SK-N-SH (cell line): ENCODE results near the gene CD3E. TPM values are rescaled to one million over a fixed set of nuclear protein-coding genes. Genes with fewer than 3 reads are reported as not detected.

Source experiments
- CTCF ChIA-PET: fragments of 300-600, 350-600 bp; formaldehyde crosslinking; extraction: SDS; loops from one replicate; lab custom pipeline; 2021; lab: Yijun Ruan, JAX
- POLR2A ChIA-PET: fragments of 350-600 bp; sonication (Branson Sonifier 250); formaldehyde crosslinking; extraction: SDS; loops from one replicate; lab custom pipeline; 2020; ENCODE audit warnings: antibody characterized with exemption, inconsistent platforms; lab: Yijun Ruan, JAX
- DNase-seq: peaks from one replicate; pipeline ENCODE4 v3.0.0; 2012
- H2AFZ ChIP-seq: fragments of 200-600 bp; sonication (generic); 2 replicates; pipeline ENCODE4 v1.8.1; 2016; ENCODE audit warnings: antibody characterized with exemption, mild to moderate bottlenecking, low read depth
- H3F3A ChIP-seq: fragments of 200-600 bp; sonication (generic); replicated peaks from 2 replicates; pipeline ENCODE3; 2016; ENCODE audit warnings: antibody characterized with exemption, mild to moderate bottlenecking; ENCODE audit not compliant: insufficient read depth
- H3K27ac ChIP-seq, 2 experiments: fragments of 200-500 bp in 1 of 2; fragments of 200-600 bp in 1 of 2; sonication (Bioruptor generic) in 1 of 2; sonication (generic), shearing (Covaris generic) in 1 of 2; 2 replicates each; pipeline versions ENCODE4 v1.5.1 to v1.6.1; 2014 to 2016; ENCODE audit warnings: low read depth in 2 of 2, inconsistent platforms in 1 of 2, low read length in 1 of 2, mild to moderate bottlenecking in 1 of 2, mixed read lengths in 1 of 2
- H3K27me3 ChIP-seq: fragments of 200-600 bp; sonication (generic), shearing (Covaris generic); 2 replicates; pipeline ENCODE4 v1.6.1; 2016; ENCODE audit warnings: mixed run types; ENCODE audit not compliant: insufficient read depth
- H3K36me3 ChIP-seq, 2 experiments: fragments of 200-500 bp in 1 of 2; fragments of 200-600 bp in 1 of 2; sonication (Bioruptor generic) in 1 of 2; sonication (generic) in 1 of 2; replicated peaks in 1 of 2; 2 replicates each; pipeline versions ENCODE3 to v1.5.1; 2014 to 2016; ENCODE audit warnings: low read length in 1 of 2, mild to moderate bottlenecking in 1 of 2; ENCODE audit not compliant: insufficient read depth in 2 of 2, control insufficient read depth in 1 of 2
- H3K4me1 ChIP-seq, 2 experiments: fragments of 200-500 bp in 1 of 2; fragments of 200-600 bp in 1 of 2; sonication (Bioruptor generic) in 1 of 2; sonication (generic), shearing (Covaris generic) in 1 of 2; 2 replicates each; pipeline versions ENCODE4 v1.5.1 to v1.6.1; 2014 to 2016; ENCODE audit warnings: low read depth in 1 of 2, low read length in 1 of 2, mixed run types in 1 of 2; ENCODE audit not compliant: insufficient read depth in 2 of 2, control insufficient read depth in 1 of 2
- H3K4me2 ChIP-seq: fragments of 200-600 bp; sonication (generic), shearing (Covaris generic); 2 replicates; pipeline ENCODE4 v1.6.1; 2017; ENCODE audit warnings: mixed run types
- H3K4me3 ChIP-seq, 2 experiments: fragments of 200-500 bp in 1 of 2; fragments of 200-600 bp in 1 of 2; sonication (Bioruptor generic) in 1 of 2; sonication (generic), shearing (Covaris generic) in 1 of 2; 2 replicates each; pipeline versions ENCODE4 v1.5.1 to v1.8.1; 2014 to 2016; ENCODE audit warnings: low read depth in 2 of 2, inconsistent platforms in 1 of 2, low read length in 1 of 2, mild to moderate bottlenecking in 1 of 2, mixed read lengths in 1 of 2, moderate library complexity in 1 of 2
- H3K79me2 ChIP-seq: fragments of 200-600 bp; sonication (generic); 2 replicates; pipeline ENCODE4 v1.8.1; 2017; ENCODE audit warnings: mild to moderate bottlenecking; ENCODE audit not compliant: insufficient read depth
- H3K9ac ChIP-seq: fragments of 200-600 bp; sonication (generic); 2 replicates; pipeline ENCODE4 v1.6.1; 2017; ENCODE audit warnings: mixed run types
- H3K9me2 ChIP-seq: fragments of 200-600 bp; sonication (generic); 2 replicates; pipeline ENCODE4 v1.6.1; 2017; ENCODE audit warnings: mixed run types
- H3K9me3 ChIP-seq: fragments of 200-600 bp; sonication (generic); 2 replicates; pipeline ENCODE4 v1.6.1; 2017; ENCODE audit warnings: mixed run types, mild to moderate bottlenecking, moderate library complexity
- H4K20me1 ChIP-seq: fragments of 200-600 bp; sonication (generic); 2 replicates; pipeline ENCODE4 v1.6.1; 2017; ENCODE audit warnings: mild to moderate bottlenecking, mixed run types; ENCODE audit not compliant: insufficient read depth
- CHD2 ChIP-seq: fragments of 150-350 bp; IDR thresholded peaks from 2 replicates; pipeline ENCODE4 v1.6.1; 2018; ENCODE audit warnings: low read length; ENCODE audit not compliant: partially characterized antibody
- ELF1 ChIP-seq: IDR thresholded peaks from 2 replicates; pipeline ENCODE4 v1.4.0; 2012
- EZH2phosphoT487 ChIP-seq: fragments of 200-600 bp; sonication (generic); IDR thresholded peaks from 2 replicates; pipeline ENCODE4 v1.6.1; 2017; ENCODE audit warnings: low read depth, mixed run types, mild to moderate bottlenecking, antibody characterized with exemption, moderate library complexity, borderline replicate concordance
- FOXM1 ChIP-seq: IDR thresholded peaks from 2 replicates; pipeline ENCODE4 v1.4.0; 2012; ENCODE audit warnings: low read depth, mild to moderate bottlenecking
- GATA2 ChIP-seq: sonication (generic); formaldehyde crosslinking; IDR thresholded peaks from 2 replicates; pipeline ENCODE4 v1.5.0; 2020; ENCODE audit warnings: mild to moderate bottlenecking, missing genetic modification reagents
- JUND ChIP-seq: IDR thresholded peaks from 2 replicates; pipeline ENCODE4 v1.4.0; 2012
- NFIC ChIP-seq: IDR thresholded peaks from 2 replicates; pipeline ENCODE4 v1.4.0; 2012; ENCODE audit warnings: borderline replicate concordance
- NRF1 ChIP-seq: IDR thresholded peaks from 2 replicates; pipeline ENCODE4 v1.6.1; 2012; ENCODE audit warnings: low read depth, mild to moderate bottlenecking, low read length
- POLR2AphosphoS5 ChIP-seq: IDR thresholded peaks from 2 replicates; pipeline ENCODE4 v1.6.1; 2012; ENCODE audit warnings: low read depth, low read length
- RCOR1 ChIP-seq: fragments of 150-350 bp; IDR thresholded peaks from 2 replicates; pipeline ENCODE4 v1.6.1; 2017; ENCODE audit warnings: antibody characterized with exemption, low read length
- SIN3A ChIP-seq: IDR thresholded peaks from 2 replicates; pipeline ENCODE4 v1.6.1; 2012; ENCODE audit warnings: low read depth, mild to moderate bottlenecking, low read length, moderate library complexity, borderline replicate concordance
- SMC3 ChIP-seq: IDR thresholded peaks from 2 replicates; pipeline ENCODE4 v1.6.1; 2012; ENCODE audit warnings: low read depth, low read length, improper control_type of control experiment
- TAF1 ChIP-seq: IDR thresholded peaks from 2 replicates; pipeline ENCODE4 v1.6.1; 2012; ENCODE audit warnings: low read depth, mild to moderate bottlenecking, low read length, moderate library complexity, borderline replicate concordance
- TCF12 ChIP-seq: IDR thresholded peaks from 2 replicates; pipeline ENCODE4 v1.4.0; 2012
- YY1 ChIP-seq: IDR thresholded peaks from 2 replicates; pipeline ENCODE4 v1.4.0; 2012; ENCODE audit warnings: low read depth, mild to moderate bottlenecking
- WGBS: methylation state at CpG from one replicate; pipeline ENCODE4 v1.1.6; 2017; ENCODE audit warnings: low lambda C conversion rate; 5-methylcytosine and 5-hydroxymethylcytosine counted together
- polyA plus RNA-seq, 3 experiments: library from polyadenylated mRNA; depleted of rRNA; stranded (reverse); fragments of >200 nt; gene quantifications; 2 replicates each; pipeline ENCODE4 v1.2.3, GENCODE V29; 2012
- TF ChIP-seq, protein P1 (sequence below): IDR thresholded peaks from 2 replicates; pipeline ENCODE4 v1.4.0; 2012; ENCODE audit warnings: low read depth, borderline replicate concordance
- TF ChIP-seq, protein P2 (sequence below): fragments of 200-600 bp; sonication (generic); IDR thresholded peaks from 2 replicates; pipeline ENCODE4 v1.6.1; 2017; ENCODE audit warnings: antibody characterized with exemption, mild to moderate bottlenecking, moderate library complexity
- TF ChIP-seq, protein P3 (sequence below): fragments of 150-350 bp; IDR thresholded peaks from 2 replicates; pipeline ENCODE4 v1.6.1; 2016; ENCODE audit warnings: mild to moderate bottlenecking, low read depth, low read length
- TF ChIP-seq, protein P4 (sequence below): fragments of 150-350 bp; IDR thresholded peaks from 2 replicates; pipeline ENCODE4 v1.6.1; 2017; ENCODE audit warnings: antibody characterized with exemption, low read length, low read depth, borderline replicate concordance

CD3E gene
- polyA plus RNA-seq, 1 of the 3 experiments (the other 2 are of a cell fraction) = not detected

DNA sequence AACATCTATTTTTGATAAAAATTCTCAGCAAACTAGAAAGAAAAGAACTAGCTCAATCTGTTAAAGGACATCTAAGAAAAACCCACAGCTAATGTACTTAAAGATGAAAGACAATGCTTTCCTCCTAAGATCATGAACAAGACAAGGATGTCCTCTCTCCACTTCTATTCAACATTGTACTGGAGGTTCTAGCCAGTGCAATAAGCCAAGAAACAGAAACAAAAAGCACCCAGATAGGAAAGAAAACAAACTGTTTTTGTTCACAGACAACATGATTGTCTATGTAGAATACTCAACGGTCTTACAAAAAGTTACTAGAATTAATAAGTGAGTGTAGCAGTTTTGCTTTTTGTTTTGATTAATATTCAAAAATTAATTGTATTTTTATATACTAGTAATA, 30.2 kb downstream of the CD3E start:
- TF ChIP-seq GATA2 (CRISPR knock-in tag) (no peak), JUND (no peak)
- Histone ChIP-seq H3K9me2 (no peaks in the 10 kb centered on the region), H2AFZ (no peak overlapping the region), H3K27me3 (no peaks in the 10 kb centered on the region; the same call in 1 of the 2 replicates), H3K79me2 (no peaks in the 10 kb centered on the region), H4K20me1 (no peaks in the 10 kb centered on the region), H3K4me3 (no peak overlapping the region), H3K27ac (no peak overlapping the region), H3F3A (no peaks in the 10 kb centered on the region), H3K4me1 (no peaks in the 10 kb centered on the region), H3K4me2 (no peak overlapping the region), H3K36me3 (no peaks in the 10 kb centered on the region), H3K9ac (no peak overlapping the region), H3K9me3 (no peaks in the 10 kb centered on the region)
- WGBS = 0% methylated on average over 1 of the region's 1 CpG
- POLR2A ChIA-PET = no interaction called here
- no peak for DNase-seq
- CTCF ChIA-PET = interaction anchor here (0.9 kb wide), 1 partner anchor 18 kb away, joined by 3 read pairs; no protein-coding TSS in a partner anchor

DNA sequence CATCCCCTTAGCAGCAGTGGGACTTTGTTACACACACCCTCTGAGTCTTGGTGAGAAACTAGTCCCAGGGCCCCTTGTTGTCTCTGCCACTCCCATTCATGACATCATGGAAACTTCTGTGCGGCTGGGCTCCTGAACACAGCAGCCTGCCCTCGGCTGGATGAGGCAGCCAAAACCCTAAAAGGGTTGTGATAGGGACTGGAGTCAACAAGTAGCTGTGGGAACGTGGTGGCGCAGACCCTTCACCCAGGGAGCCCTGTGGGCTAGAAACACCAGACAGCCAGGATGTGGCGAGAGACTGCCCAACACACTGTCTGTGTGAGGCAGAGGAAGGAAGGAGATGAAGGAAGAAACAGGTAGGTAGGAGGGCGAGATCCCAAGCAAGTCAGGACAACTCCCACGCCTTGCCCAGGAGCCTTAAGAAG, 34.1 kb downstream of the CD3E start:
- Histone ChIP-seq H3K9ac (no peak overlapping the region), H3K4me1 (no peaks in the 10 kb centered on the region), H3K27me3 (no peaks in the 10 kb centered on the region; the same call in 1 of the 2 replicates), H3F3A (no peaks in the 10 kb centered on the region), H3K4me3 (no peak overlapping the region), H2AFZ (no peak overlapping the region), H3K4me2 (no peak overlapping the region), H3K9me3 (no peaks in the 10 kb centered on the region), H3K79me2 (no peaks in the 10 kb centered on the region), H3K9me2 (no peaks in the 10 kb centered on the region), H4K20me1 (no peaks in the 10 kb centered on the region), H3K27ac (no peak overlapping the region), H3K36me3 (no peaks in the 10 kb centered on the region)
- no peak for TF ChIP-seq NFIC
- TF ChIP-seq SMC3 = no peak
- no peak for TF ChIP-seq GATA2 (CRISPR knock-in tag)
- TF ChIP-seq, protein P1, sequence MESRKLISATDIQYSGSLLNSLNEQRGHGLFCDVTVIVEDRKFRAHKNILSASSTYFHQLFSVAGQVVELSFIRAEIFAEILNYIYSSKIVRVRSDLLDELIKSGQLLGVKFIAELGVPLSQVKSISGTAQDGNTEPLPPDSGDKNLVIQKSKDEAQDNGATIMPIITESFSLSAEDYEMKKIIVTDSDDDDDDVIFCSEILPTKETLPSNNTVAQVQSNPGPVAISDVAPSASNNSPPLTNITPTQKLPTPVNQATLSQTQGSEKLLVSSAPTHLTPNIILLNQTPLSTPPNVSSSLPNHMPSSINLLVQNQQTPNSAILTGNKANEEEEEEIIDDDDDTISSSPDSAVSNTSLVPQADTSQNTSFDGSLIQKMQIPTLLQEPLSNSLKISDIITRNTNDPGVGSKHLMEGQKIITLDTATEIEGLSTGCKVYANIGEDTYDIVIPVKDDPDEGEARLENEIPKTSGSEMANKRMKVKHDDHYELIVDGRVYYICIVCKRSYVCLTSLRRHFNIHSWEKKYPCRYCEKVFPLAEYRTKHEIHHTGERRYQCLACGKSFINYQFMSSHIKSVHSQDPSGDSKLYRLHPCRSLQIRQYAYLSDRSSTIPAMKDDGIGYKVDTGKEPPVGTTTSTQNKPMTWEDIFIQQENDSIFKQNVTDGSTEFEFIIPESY = no peak
- TF ChIP-seq FOXM1 = no peak
- TF ChIP-seq, protein P2, sequence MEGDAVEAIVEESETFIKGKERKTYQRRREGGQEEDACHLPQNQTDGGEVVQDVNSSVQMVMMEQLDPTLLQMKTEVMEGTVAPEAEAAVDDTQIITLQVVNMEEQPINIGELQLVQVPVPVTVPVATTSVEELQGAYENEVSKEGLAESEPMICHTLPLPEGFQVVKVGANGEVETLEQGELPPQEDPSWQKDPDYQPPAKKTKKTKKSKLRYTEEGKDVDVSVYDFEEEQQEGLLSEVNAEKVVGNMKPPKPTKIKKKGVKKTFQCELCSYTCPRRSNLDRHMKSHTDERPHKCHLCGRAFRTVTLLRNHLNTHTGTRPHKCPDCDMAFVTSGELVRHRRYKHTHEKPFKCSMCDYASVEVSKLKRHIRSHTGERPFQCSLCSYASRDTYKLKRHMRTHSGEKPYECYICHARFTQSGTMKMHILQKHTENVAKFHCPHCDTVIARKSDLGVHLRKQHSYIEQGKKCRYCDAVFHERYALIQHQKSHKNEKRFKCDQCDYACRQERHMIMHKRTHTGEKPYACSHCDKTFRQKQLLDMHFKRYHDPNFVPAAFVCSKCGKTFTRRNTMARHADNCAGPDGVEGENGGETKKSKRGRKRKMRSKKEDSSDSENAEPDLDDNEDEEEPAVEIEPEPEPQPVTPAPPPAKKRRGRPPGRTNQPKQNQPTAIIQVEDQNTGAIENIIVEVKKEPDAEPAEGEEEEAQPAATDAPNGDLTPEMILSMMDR = no peak
- no peak for TF ChIP-seq YY1
- no peak for TF ChIP-seq TAF1
- no peak for TF ChIP-seq RCOR1
- TF ChIP-seq ELF1 = no peak
- no peak for TF ChIP-seq TCF12
- TF ChIP-seq, protein P3, sequence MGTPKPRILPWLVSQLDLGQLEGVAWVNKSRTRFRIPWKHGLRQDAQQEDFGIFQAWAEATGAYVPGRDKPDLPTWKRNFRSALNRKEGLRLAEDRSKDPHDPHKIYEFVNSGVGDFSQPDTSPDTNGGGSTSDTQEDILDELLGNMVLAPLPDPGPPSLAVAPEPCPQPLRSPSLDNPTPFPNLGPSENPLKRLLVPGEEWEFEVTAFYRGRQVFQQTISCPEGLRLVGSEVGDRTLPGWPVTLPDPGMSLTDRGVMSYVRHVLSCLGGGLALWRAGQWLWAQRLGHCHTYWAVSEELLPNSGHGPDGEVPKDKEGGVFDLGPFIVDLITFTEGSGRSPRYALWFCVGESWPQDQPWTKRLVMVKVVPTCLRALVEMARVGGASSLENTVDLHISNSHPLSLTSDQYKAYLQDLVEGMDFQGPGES = no peak
- TF ChIP-seq POLR2AphosphoS5 = no peak
- no peak for TF ChIP-seq SIN3A
- TF ChIP-seq NRF1 = no peak
- no peak for TF ChIP-seq EZH2phosphoT487
- TF ChIP-seq CHD2 = no peak
- TF ChIP-seq, protein P4, sequence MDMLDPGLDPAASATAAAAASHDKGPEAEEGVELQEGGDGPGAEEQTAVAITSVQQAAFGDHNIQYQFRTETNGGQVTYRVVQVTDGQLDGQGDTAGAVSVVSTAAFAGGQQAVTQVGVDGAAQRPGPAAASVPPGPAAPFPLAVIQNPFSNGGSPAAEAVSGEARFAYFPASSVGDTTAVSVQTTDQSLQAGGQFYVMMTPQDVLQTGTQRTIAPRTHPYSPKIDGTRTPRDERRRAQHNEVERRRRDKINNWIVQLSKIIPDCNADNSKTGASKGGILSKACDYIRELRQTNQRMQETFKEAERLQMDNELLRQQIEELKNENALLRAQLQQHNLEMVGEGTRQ = no peak
- ChIA-PET CTCF (interaction anchor here (1.2 kb wide), 1 partner anchor 14 kb away, joined by 3 read pairs; no protein-coding TSS in a partner anchor), POLR2A (interaction anchor here (0.6 kb wide), 1 partner anchor 61 kb away, joined by 3 read pairs; no protein-coding TSS in a partner anchor)
- no peak for DNase-seq
- under 1% methylated on average over 7 of the region's 7 CpGs for WGBS
